Mucosa of rectum (tissue), 2 donors: ENCODE measurements around the gene YWHAQ.

Experiments used
- H3K27ac ChIP-seq, 2 donors: one replicate each; pipeline ENCODE4 v1.7.0; 2013; ENCODE audit warnings: inconsistent platforms in 2 of 2, low read depth in 2 of 2, low read length in 2 of 2
- H3K27me3 ChIP-seq, 2 donors: one replicate each; pipeline ENCODE4 v1.7.0; 2013; ENCODE audit warnings: low read length in 2 of 2; ENCODE audit not compliant: control insufficient read depth in 2 of 2, insufficient read depth in 2 of 2
- H3K36me3 ChIP-seq, 2 donors: one replicate each; pipeline ENCODE4 v1.7.0; 2013; ENCODE audit warnings: low read length in 2 of 2; ENCODE audit not compliant: control insufficient read depth in 2 of 2, insufficient read depth in 2 of 2
- H3K4me1 ChIP-seq, 2 donors: one replicate each; pipeline ENCODE4 v1.7.0; 2013; ENCODE audit warnings: low read length in 2 of 2, mild to moderate bottlenecking in 1 of 2; ENCODE audit not compliant: control insufficient read depth in 2 of 2, insufficient read depth in 2 of 2
- H3K4me3 ChIP-seq, 2 donors: one replicate each; pipeline ENCODE4 v1.7.0; 2013; ENCODE audit warnings: low read length in 2 of 2
- H3K9ac ChIP-seq, 2 donors: one replicate each; pipeline ENCODE4 v1.7.0; 2013; ENCODE audit warnings: low read length in 2 of 2, low read depth in 1 of 2, mild to moderate bottlenecking in 1 of 2
- H3K9me3 ChIP-seq, 2 donors: one replicate each; pipeline ENCODE4 v1.7.0; 2013; ENCODE audit warnings: low read length in 2 of 2; ENCODE audit not compliant: control insufficient read depth in 2 of 2
- donor health status: healthy.
- donor health status: Normal muscosa, but diverticular disease.

YWHAQ gene

DNA sequence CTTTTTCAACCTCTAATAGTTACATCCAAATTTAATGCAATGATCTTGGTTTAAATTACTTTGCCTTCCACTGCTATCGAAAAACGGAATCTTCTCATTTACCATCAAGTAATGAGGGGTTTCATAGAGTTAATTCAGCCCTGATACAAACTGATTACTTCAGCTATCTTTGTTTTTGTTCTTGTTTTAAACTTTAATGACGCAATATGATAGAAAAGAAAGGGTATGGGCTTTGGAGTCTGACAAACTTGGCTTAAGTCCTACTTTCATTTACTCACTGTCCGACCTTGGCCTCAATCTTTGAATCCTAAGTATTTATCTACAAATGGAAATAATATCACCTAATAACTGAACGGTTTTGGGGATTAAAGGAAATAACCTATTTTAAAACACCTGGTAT is 91.3 kb downstream of the YWHAQ start:
- H3K27ac ChIP-seq, result no peak overlapping the region
- no peak overlapping the region for H3K9ac ChIP-seq
- no peaks in the 10 kb centered on the region for H3K4me1 ChIP-seq
- H3K27me3 ChIP-seq, result no peaks in the 10 kb centered on the region
- H3K9me3 ChIP-seq, result no peaks in the 10 kb centered on the region
- peaks cover 6 to 10% of the 10 kb centered on the region in 2 donors for H3K36me3 ChIP-seq
- no peak overlapping the region for H3K4me3 ChIP-seq

GRCh38 chr2:9538000-9538507 is 92.7 kb downstream of the YWHAQ start:
- peaks cover 10 to 13% of the 10 kb centered on the region in 2 donors for H3K36me3 ChIP-seq
- H3K9ac ChIP-seq, result no peak overlapping the region
- H3K9me3 ChIP-seq, result no peaks in the 10 kb centered on the region
- no peaks in the 10 kb centered on the region for H3K4me1 ChIP-seq
- H3K27me3 ChIP-seq, result no peaks in the 10 kb centered on the region
- no peak overlapping the region for H3K4me3 ChIP-seq
- H3K27ac ChIP-seq, result no peak overlapping the region

DNA sequence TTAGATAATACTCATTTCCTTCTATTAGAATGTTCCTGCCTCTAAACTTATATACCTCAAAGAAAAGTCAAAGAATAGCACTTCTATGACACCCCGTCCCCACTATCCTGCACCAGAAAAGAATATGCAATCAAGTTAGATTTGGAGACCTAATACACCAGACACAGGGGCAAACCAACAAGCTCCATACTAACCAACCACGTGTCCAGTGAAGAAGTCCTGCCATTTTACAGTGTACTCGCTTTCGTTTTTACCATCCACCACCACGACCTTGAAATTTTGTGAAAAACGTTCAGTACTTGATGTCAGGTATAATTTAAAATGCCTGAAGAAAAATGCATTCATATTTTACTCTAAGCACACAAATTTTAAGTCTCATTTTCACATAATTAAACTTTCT is 94.3 kb downstream of the YWHAQ start:
- no peak overlapping the region for H3K4me3 ChIP-seq
- no peak overlapping the region for H3K27ac ChIP-seq
- no peak overlapping the region for H3K9ac ChIP-seq
- no peaks in the 10 kb centered on the region for H3K27me3 ChIP-seq
- H3K9me3 ChIP-seq, result no peaks in the 10 kb centered on the region
- no peaks in the 10 kb centered on the region for H3K4me1 ChIP-seq
- H3K36me3 ChIP-seq, result peaks cover 10 to 17% of the 10 kb centered on the region in 2 donors

- Histone ChIP-seq H3K27ac (no peak overlapping the region), H3K36me3 (peaks cover 10 to 17% of the 10 kb centered on the region in 2 donors), H3K9me3 (no peaks in the 10 kb centered on the region), H3K27me3 (no peaks in the 10 kb centered on the region), H3K9ac (no peak overlapping the region), H3K4me3 (no peak overlapping the region), H3K4me1 (no peaks in the 10 kb centered on the region)
Observed at GRCh38 chr2:9535177-9535576, 95.6 kb downstream of the YWHAQ start.
